Medulla oblongata (tissue), 1 donor: Measurements from ENCODE around the gene IP6K1.
A peak's percentile ranks its signal among the peaks of the same experiment; 100 is the strongest.
"Not testable (repeated sequence)": the region's sequence is repeated elsewhere in the genome, so short reads cannot be mapped to it uniquely, and the experiment has no call there.

ENCODE experiments used
- DNase-seq: peaks from one replicate; pipeline ENCODE4 v3.0.0-alpha.2; 2015; ENCODE audit errors: extremely low spot score

IP6K1 gene

DNA sequence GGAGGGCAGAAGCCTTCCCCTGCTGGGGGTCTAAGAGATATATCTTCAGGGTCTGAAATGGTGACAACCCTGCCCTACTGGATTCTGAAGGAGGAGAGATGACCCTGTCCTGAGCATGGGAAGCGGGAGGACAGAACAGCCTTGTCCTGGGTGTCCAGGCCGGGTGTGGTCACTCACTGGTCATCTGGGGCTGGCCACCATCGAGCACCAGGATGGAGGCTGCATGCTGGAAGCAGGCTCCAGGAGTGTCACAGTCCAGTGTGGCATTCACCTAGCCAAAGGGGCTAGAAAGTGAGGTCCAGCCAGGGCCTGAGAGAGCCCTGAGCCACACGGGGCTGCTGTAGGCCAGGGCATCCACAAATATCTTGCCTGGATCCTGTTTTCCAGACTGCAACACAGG, 8.1 kb upstream of the IP6K1 start:
- no peak for DNase-seq

DNA sequence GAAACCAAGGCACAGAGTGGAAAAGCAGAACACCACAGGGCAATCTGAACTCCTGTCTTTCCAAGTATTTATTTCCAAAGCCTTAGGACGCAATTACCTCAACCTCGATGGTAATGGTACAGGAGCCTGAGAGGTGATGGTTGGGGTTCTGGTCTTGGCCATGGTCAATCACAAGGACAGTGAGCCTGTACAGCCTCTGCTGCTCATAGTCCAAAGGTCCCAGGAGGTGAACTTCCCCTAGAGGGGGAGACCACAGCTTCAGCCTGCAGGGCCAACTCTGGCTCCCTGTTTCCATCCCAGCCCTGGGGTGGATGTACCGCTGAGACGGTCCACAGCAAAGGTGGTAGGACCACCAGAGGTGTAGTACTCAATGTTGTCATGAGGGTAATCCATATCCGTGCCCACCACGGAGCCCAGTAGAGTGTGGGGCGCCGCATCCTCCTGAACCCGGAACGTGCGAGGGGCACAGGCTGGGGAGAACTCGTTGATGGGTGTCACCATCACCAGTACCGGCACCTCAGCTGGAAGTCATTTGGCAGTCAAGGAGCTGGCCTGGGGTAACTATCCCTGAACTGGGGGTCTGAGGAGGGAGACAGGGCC, 7.2 kb upstream of the IP6K1 start:
- DNase-seq = no peak

DNA sequence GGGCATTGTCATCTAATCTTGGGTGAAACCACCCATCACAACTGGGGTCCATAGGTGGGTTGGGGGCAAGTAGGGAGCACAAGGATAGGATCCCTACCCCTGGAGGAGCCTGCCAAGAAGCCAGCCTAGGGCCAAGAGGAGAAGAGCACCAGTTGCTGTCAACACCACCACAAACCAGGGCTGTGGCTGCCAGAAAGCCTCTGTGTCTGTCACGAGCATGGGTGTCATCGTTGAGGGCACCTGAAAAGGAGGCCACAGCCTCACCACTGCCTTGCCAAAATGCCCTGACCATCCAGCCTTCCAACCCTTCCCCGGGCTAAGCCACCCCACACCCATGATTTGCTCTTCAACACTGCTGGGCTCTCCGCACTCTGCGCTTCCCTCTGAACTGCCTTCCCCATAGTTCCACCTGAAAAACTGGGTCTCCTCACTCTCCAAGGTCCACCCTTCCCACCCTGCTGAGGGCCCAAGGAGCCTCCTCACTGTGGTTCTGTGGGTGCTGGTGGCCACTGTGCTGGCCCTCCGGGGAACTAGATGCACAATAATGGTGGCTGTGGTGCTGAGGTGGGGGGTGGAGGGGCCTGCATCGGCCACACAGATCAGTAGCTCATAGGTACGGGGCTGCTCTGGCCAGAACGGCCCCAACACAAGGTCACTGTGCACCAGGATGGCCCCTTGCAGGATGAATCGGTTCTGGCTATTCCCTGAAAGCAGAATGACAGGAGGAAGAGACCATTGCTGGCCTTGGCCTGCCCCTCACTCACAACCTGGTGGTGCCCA, 6.2 kb upstream of the IP6K1 start:
- no peak for DNase-seq

DNA sequence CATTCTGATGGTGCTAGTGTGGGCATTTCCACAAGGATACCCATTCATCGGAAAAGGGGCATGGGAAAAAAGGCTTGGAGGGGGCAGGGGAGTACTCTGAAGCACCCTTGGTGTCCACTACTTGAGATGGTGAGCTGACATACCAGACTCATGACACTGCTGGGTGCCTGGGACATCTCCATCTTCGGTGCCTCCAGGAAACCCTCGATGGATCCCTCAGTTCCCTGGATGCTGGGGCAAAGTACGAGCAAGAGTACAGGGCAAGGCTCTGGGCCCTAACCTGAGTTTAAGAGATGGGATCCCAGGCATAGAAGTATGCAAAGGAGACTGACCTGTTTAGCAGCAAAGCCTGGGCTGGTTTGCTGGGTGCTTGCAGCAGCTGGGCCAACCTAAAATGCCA, 5.2 kb upstream of the IP6K1 start:
- DNase-seq = no peak

DNA sequence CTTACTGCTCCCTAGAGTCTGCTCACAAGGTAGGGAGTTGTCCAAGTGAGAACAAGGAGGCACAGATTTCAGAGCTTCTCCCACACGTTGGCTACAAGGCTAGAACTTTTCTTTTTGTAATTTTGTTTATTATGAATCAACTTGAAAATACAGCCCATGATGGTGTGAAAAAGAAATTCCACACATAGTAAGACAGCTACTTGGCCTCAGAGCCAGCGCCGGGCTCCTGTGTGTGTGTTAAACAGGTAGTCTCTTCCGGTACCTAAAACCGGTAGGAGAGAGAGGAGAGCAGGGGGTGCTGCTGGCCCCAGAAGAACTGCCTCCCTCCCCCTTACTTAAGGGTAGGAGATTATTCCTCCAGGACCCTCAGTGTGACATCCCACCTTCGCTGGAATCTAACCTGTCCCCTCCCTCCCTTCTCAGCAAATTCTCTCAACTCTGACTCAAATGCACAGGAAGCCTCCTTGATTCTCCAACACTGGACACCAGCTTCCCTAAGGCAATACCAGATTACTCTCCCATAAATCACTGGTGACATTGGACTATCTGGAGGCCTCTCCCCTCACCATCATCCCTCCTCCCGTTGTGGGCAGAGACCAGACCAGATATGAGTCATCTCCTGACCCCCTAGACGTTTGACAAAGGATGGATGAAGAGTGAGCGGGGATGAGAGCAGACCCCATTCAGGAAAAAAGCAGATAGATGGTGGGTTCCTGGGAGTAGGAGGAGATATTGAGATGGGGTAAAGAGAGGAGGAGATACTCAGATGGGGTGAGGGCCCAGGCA, 4.5 kb upstream of the IP6K1 start:
- DNase-seq = no peak

DNA sequence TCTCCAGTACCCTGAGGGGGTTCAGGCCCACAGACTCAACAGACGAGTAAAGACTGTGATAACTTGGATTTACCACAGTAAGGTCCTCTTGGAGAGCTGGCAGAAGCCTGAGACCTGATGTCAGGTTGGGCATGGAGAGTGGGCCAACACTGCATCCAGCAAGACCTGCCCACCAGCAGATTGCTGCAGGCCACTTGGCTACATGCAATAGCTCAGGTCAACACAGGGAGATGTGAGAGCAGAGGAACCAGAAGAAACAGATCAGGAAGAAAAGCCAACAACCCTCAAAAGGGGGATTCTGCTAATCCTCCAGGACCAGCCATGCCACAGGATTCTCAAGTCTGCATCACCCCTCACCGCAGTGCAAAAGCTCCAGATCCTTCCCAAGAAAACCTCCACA, 1.7 kb upstream of the IP6K1 start:
- no peak for DNase-seq

DNA sequence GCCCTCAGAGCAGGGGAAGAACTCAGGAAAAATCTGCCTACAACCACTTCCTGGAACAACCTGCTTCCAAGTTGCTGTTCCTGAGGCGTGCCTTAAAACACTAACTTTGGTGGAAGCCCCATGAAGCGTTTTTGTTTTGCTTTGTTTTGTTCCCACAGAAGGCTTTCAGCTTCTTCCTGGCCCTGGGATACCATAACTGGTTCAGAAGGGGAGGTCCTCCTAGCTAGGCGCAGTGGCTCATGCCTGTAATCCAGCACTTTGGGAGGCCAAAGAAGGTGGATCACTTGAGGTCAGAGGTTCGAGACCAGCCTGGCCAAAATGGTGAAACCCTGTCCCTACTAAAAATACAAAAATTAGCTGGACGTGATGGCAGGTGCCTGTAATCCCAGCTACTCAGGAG, 1.2 kb upstream of the IP6K1 start:
- no peak for DNase-seq

DNA sequence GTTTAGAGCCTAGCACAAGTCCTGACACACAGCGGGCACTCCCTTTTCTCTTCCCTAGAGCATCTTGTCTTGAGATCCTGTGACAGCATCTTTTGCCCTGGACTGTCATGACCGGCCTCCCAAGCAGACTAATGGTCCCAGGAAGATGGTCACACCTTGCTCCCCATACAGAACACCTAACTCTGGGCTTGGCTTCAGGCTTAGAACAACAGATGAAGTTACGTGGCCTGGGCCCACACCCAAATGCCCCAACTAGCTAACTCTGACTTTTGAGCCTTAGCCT, 781 bp upstream of the IP6K1 start:
- DNase-seq = peak; percentile 46

DNA sequence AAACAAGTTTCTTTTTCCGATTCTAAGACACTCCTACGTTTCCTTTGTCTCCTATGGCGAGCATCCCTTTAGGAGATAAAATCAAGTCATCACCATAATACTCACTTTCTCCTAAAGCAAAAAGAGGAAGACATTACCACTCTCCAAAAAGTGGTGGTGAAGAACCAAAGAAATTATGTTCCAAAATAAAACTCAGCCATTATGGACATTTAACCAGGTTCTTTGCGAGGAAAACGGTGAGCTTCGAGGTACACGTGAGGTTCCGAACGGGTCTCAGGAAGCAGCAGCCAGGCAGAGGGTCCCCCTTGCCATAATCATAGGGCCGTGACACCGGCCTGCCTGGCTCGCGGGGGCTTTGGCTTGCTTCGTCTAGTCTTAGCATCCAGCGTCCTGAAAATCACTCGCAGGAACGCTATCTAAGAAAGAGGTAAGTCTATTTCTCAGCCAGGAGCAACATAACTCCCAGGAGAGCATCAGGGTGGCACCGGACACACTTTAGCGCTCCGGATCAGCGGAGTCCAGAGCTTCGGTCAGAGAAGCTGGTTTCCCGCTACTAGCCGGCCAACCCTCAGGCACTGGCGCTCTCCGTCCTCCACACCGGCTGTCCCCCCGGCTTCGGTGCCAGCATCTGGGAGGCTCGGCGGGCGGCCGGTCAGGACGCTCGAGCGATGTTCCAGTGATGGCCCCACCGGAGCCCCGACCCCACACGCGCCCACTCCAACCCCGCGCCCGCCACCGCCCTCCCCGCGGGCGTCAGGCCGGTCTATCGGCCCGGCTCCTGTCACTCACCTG, 581 bp downstream of the IP6K1 start:
- no peak for DNase-seq

DNA sequence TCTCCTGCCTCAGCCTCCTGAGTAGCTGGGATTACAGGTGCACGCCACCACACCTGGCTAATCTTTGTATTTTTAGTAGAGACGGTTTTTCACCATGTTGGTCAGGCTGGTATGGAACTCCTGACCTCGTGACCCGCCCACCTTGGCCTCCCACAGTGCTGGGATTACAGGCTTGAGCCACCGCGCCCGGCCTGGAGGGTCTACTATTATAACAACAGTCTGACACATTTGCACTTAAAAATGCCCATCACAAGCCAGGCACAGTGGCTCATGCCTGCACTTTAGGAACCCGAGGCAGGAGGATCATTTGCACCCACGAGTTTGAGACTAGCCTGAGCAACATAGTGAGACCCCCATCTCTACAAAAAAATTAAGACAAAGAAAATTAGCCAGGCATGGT, 4.1 kb downstream of the IP6K1 start:
- DNase-seq = not testable (repeated sequence)

DNA sequence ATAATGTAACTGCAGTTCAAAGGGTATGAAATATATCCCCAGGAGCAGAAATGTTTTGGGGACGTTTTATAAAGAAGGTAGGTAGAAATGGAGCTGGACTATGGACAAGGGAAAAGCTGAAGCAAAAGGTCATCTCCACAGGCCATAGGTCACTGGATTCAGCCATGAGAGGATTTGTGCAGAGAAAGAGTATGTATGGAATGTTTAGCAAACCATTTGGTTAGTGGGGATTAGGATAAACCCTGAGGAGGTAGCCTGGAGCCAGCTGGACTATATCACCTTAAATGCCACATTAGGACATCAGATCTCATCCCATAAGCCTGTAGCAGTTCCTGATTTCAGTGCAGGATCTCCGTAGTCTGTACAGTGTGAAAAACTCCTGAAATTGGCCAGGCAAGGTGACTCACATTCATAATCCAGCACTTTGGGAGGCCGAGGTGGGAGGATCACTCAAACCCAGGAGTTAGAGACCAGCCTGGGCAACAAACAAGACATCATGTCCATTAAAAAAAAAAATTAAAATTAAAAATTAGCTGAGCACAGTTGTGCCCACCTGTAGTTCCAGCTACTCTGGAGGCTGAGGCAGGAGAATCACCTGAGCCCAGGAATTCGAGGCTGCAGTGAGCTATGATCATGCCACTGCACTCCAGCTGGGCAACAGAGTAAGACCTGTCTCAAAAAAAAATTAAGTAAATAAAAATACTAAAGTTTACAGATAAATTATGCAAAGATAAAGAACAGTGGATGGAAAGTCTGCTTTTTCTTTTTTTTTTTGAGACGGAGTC, 4.7 kb downstream of the IP6K1 start:
- DNase-seq = no peak

DNA sequence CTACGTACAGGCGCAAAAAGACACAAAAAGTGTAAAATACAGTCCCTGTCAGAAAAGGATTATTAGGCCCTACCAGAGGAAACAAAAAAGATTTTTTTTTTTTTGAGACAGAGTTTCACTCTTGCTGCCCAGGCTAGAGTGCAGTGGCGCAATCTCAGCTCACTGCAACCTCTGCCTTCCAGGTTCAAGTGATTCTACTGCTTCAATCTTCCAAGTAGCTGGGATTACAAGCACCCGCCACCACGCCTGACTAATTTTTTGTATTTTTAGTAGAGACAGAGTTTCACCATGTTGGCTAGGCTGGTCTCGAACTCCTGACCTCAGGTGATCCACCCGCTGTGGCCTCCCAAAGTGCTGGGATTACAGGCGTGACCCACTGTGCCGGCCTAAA, 5.4 kb downstream of the IP6K1 start:
- not testable (repeated sequence) for DNase-seq

DNA sequence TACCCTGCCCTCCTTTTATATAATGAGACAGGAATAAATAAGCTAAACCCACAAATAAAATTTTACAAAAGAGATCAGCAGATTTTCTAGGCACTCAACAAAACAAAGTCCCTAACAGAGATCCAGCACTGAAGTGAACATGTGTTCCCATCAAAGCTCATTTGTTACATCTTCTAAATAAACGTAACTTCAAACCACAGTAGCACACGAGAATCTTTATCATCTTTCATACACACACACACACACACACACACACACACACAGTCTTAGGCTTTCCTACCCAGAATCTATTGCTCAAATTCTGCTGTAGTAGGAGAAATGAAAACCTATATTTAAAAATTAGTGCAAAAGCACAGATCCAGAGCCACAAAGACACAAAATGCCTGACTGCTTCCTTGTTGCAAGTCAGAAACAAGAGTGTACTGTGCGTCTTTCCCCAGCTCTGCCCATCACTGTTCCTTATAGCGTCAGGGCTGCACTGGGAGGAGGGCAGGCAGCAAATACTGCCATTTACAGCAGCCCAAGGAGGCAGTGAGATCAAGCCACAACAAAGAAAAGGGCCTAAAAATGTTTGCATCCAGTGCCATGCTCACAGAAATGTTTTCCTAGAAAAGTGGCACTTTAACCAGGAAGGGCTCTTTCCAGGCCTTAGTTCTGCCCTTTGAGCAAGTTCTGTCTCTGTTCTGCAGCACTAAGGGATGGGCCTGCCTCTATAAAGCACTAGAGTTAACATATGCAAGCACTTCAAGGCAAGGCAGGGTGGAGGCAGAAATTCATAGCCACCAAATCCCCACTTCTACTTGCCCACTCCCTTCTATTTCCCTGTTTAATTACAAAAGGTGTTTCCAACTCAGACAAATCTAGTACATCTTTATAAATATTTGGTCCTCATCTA, 6.0 kb downstream of the IP6K1 start:
- peak; percentile 42 for DNase-seq

DNA sequence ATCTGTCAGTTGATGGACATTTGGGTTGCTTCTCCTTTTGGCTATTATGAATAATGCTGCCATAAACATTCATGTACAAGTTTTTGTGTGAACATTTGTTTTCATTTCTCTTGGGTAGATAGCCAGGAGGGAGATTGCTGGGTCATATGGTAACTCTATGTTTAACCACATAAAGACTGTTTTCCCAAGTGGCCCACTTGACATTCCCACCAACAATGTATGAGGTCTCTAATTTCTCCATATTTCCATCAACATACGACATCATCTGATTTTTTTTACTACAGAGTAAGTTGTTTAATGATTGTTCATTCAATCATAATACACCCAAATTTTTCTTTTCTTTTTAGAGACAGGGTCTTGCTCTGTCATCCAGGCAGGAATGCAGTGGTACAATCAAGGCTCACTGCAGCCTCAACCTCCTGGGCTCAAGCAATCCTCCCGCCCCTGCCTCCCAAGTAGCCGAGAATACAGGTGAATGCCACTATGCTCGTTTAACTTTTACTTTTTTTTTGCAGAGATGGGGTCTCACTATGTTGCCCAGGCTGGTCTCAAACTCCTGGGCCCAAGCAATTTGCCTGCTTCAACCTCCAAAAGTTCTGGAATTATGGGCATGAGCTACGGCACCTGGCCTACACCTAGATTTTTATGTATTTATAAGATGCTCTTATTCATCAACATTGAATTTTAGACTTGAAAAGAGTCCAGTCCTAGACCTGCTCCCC, 6.8 kb downstream of the IP6K1 start:
- no peak for DNase-seq

DNA sequence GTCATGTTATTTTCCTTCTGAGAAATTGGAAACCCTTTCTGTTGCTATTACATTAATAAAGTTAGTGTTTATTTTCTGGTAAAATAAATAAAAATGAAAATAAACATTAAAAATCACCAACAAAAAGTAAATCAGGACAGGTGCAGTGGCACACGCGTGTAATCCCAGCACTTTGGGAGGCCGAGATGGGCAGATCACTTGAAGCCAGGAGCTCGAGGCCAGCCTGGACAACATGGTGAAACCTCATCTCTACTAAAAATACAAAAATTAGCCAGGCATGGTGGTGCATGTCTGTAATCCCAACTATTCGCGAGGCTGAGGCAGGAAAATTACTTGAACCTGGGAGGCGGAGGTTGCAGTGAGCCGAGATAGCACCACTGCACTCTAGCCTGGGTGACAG, 10.2 kb downstream of the IP6K1 start:
- DNase-seq = not testable (repeated sequence)

DNA sequence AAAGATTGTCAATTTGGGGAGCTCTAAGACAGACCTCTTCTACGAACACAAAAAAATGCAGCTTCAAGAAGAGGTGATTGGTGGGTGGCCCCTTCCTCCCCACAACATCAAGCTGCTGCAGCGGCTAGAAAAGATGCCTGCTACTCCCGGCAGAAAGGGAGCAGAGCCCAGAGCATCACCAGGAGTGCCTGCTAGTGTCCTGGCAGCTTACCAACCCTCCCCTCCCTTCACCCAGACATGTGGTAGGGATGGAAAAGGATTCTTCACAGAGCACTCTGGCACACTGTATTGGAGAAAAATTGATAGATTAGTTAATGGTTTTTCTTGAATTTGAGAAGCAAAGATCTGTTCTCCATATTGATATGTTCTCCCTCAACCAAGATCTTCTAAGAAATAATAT, 10.8 kb downstream of the IP6K1 start:
- DNase-seq = peak; percentile 86

DNA sequence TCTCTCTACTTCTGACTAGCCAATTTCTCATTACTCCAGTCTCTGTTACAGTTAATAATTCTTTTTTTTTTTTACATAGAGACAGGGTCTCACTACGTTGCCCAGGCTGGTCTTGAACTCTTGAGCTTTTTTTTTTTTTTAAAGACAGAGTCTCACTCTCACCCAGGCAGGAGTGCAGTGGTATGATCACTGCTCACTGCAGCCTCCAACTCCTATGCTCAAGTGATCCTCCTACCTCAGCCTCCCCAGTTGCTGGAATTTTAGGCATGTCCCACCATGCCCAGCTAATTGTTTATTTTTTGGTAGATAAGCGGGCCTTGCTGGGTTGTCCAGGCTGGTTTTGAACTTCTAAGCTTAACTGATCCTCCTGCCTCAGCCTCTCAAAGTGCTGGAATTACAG, 13.6 kb downstream of the IP6K1 start:
- no peak for DNase-seq

DNA sequence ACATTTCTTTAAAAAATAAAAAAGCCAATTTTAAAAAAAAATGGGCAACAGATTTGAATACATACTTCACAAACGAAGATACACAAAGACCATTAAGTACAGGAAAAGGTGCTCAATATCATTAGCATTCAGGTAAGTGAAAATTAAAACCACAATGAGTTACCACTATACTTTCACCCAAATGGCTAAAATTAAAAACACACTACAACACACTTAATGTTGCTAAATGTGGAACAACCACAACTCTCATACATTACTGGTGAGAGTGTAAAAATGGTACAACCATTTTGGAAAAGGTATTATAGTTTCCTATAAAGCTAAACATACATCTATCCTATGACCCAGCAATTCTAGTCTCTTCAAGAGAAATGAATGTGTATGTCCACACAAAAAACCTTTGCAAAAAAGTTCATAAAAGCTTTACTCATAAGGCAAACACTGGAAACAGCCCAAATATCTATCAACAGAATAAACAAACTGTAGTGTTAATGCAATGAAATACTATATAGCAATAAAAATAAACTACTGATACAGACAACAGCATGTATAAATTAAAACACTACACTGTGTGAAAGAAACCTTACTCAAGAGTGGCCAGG, 14.9 kb downstream of the IP6K1 start:
- DNase-seq = no peak

DNA sequence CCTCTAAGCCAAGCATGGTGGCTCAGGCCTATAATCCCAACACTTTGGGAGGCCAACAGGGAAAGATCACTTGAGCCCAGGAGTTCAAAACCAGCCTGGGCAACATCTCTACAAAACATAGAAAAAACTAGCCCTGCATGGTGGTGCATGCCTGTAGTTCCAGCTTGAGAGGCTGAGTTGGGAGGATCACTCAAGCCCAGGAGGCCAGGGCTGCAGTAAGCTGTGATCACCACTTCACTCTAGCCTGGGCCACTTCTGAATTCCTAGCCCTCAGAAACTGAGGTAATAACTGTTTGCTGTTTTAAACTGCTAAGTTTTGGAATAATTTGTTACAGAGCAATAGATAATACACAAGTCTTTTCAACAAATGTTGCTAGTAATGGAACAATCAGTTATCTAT, 16.4 kb downstream of the IP6K1 start:
- no peak for DNase-seq
